ENCODE data around the gene PIGN.

PIGN gene

DNA sequence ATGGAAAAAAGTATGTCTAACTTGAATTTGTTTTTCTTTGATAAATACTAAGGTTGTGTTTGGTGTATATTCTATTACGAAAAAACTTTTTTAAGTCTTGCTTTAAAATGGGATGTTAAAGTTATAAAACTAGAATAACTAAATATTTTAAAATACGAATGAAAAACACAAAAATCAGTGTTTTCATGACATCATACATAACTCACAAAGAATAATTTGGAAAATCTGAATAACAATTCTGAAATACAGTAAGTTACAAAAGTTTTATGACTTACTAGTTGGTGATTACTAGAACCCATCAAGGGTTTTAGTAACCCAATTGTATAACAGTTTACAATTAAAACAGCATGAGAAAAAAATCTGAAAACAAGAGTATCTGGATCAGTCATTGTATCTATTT, 61.2 kb downstream of the PIGN start:
- no peak overlapping the region for H3K4me2 ChIP-seq (ENCODE audit: low read length)
- no peak overlapping the region for H4K5ac ChIP-seq (ENCODE audit: low read length)
- H3K27ac ChIP-seq (ENCODE audit: low read depth, low read length), result no peak overlapping the region
- H3K56ac ChIP-seq (ENCODE audit: low read length), result no peak overlapping the region
- H3K9ac ChIP-seq (ENCODE audit: low read length), result no peak overlapping the region
- no peaks in the 10 kb centered on the region for H3K4me1 ChIP-seq (ENCODE audit: control insufficient read depth, low read depth, low read length)
- no peak overlapping the region for H3K23ac ChIP-seq (ENCODE audit: low read length)
- no peak overlapping the region for H2BK15ac ChIP-seq (replicated peaks; ENCODE audit: low read depth)
- H3K18ac ChIP-seq (ENCODE audit: low read length), result no peak overlapping the region
- no peak overlapping the region for H2BK120ac ChIP-seq (ENCODE audit: low read depth, low read length)
- no CpG with 5 or more reads among the region's 2 CpGs for WGBS (ENCODE audit: extremely low coverage, insufficient coverage, low lambda C conversion rate)
- no peaks in the 10 kb centered on the region for H3K36me3 ChIP-seq (ENCODE audit: control insufficient read depth, insufficient read depth, low read length)
- no peaks in the 10 kb centered on the region for H3K79me2 ChIP-seq (ENCODE audit: control insufficient read depth, insufficient read depth, low read length)
- no peaks in the 10 kb centered on the region for H3K79me1 ChIP-seq (ENCODE audit: low read length)
- no peaks in the 10 kb centered on the region for H3K27me3 ChIP-seq (ENCODE audit: insufficient read depth, low read length, poor library complexity)
- DNase-seq, result no peak
- no peak overlapping the region for H4K8ac ChIP-seq (ENCODE audit: low read depth, low read length)
- H3K4ac ChIP-seq (ENCODE audit: low read depth, low read length), result no peak overlapping the region
- no peak overlapping the region for H3K4me3 ChIP-seq (ENCODE audit: low read length)
- H2BK5ac ChIP-seq (ENCODE audit: low read length), result no peak overlapping the region
- H2AK5ac ChIP-seq (ENCODE audit: low read length), result no peak overlapping the region

DNA sequence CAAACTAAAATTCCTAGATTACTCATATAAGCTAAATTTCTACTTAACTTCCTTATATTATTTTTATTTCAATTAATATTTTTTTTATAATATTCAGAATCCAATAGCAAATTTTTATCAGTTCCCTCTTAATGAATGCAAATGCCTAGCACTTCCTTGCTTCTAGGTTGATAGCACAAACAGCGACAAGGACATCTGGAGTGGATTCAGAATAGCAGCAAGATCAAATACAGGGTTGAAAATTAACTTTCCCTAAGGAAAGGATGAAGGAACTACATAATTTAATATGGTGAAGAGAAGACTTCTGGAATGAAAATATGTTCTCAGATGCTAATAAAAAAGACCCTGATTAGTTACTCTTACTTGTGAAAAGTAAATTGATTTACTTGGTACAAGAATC, 64.5 kb downstream of the PIGN start:
- Histone ChIP-seq H4K8ac (ENCODE audit: low read depth, low read length) (no peak overlapping the region), H3K18ac (ENCODE audit: low read length) (no peak overlapping the region), H3K56ac (ENCODE audit: low read length) (no peak overlapping the region), H3K79me2 (ENCODE audit: control insufficient read depth, insufficient read depth, low read length) (no peaks in the 10 kb centered on the region), H3K27ac (ENCODE audit: low read depth, low read length) (no peak overlapping the region), H3K9ac (ENCODE audit: low read length) (no peak overlapping the region), H2AK5ac (ENCODE audit: low read length) (no peak overlapping the region), H3K23ac (ENCODE audit: low read length) (no peak overlapping the region), H4K5ac (ENCODE audit: low read length) (no peak overlapping the region), H3K4me2 (ENCODE audit: low read length) (no peak overlapping the region), H3K36me3 (ENCODE audit: control insufficient read depth, insufficient read depth, low read length) (no peaks in the 10 kb centered on the region), H2BK5ac (ENCODE audit: low read length) (no peak overlapping the region), H3K4me3 (ENCODE audit: low read length) (no peak overlapping the region), H3K4me1 (ENCODE audit: control insufficient read depth, low read depth, low read length) (no peaks in the 10 kb centered on the region), H3K27me3 (ENCODE audit: insufficient read depth, low read length, poor library complexity) (no peaks in the 10 kb centered on the region), H3K79me1 (ENCODE audit: low read length) (no peaks in the 10 kb centered on the region), H3K4ac (ENCODE audit: low read depth, low read length) (no peak overlapping the region), H2BK120ac (ENCODE audit: low read depth, low read length) (no peak overlapping the region), H2BK15ac (replicated peaks; ENCODE audit: low read depth) (no peak overlapping the region)
- no peak for DNase-seq
- WGBS (ENCODE audit: extremely low coverage, insufficient coverage, low lambda C conversion rate), result no CpG with 5 or more reads among the region's 1 CpG

DNA sequence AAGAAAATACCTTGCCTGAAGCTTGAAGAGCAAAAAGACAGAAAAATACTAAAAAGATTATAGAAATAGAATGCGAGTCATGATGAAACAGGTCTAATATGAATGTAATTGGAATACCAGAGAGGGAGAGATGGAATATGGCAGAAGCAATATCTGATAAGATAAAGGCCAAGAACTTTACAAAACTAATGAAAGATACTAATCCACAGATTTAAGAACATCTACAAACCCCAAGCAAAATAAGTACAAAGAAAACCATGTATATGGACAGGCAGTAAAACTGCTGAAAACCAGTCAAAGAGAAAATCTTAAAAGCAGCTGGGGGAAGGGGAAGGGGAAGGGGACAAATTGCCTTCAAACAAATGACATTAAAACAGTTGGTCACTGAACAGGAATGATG, 67.0 kb downstream of the PIGN start:
- Histone ChIP-seq H3K18ac (ENCODE audit: low read length) (no peak overlapping the region), H3K4me3 (ENCODE audit: low read length) (no peak overlapping the region), H3K27ac (ENCODE audit: low read depth, low read length) (no peak overlapping the region), H3K79me2 (ENCODE audit: control insufficient read depth, insufficient read depth, low read length) (no peaks in the 10 kb centered on the region), H2BK5ac (ENCODE audit: low read length) (no peak overlapping the region), H3K23ac (ENCODE audit: low read length) (no peak overlapping the region), H4K5ac (ENCODE audit: low read length) (no peak overlapping the region), H3K4ac (ENCODE audit: low read depth, low read length) (no peak overlapping the region), H3K9ac (ENCODE audit: low read length) (no peak overlapping the region), H2BK120ac (ENCODE audit: low read depth, low read length) (no peak overlapping the region), H3K4me1 (ENCODE audit: control insufficient read depth, low read depth, low read length) (no peaks in the 10 kb centered on the region), H2BK15ac (replicated peaks; ENCODE audit: low read depth) (no peak overlapping the region), H3K27me3 (ENCODE audit: insufficient read depth, low read length, poor library complexity) (no peaks in the 10 kb centered on the region), H3K4me2 (ENCODE audit: low read length) (no peak overlapping the region), H4K8ac (ENCODE audit: low read depth, low read length) (no peak overlapping the region), H3K36me3 (ENCODE audit: control insufficient read depth, insufficient read depth, low read length) (no peaks in the 10 kb centered on the region), H3K56ac (ENCODE audit: low read length) (no peak overlapping the region), H2AK5ac (ENCODE audit: low read length) (no peak overlapping the region), H3K79me1 (ENCODE audit: low read length) (no peaks in the 10 kb centered on the region)
- no CpG with 5 or more reads among the region's 1 CpG for WGBS (ENCODE audit: extremely low coverage, insufficient coverage, low lambda C conversion rate)
- DNase-seq, result no peak

DNA sequence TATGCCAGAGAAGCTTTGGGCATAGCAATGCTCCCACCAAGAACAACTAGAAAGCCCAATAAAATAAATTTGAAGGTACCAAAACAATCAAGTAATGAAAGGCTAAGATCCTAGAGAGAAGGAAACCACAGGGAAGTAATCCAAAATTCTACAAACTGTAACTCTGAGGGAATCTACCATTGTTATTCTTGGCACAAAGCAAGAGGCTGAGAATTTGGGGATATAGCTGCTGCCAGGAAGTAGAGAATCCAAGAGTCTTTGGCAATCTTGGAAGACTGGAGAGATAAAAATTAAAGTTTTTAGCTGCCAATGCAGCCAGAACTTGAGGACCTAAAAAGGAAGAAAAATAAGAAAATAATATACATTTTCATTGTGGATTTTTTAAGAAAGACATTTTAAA, 68.5 kb downstream of the PIGN start:
- Histone ChIP-seq H3K27ac (ENCODE audit: low read depth, low read length) (no peak overlapping the region), H3K56ac (ENCODE audit: low read length) (no peak overlapping the region), H4K5ac (ENCODE audit: low read length) (no peak overlapping the region), H3K27me3 (ENCODE audit: insufficient read depth, low read length, poor library complexity) (no peaks in the 10 kb centered on the region), H2AK5ac (ENCODE audit: low read length) (no peak overlapping the region), H3K4me3 (ENCODE audit: low read length) (no peak overlapping the region), H3K79me1 (ENCODE audit: low read length) (no peaks in the 10 kb centered on the region), H3K4me2 (ENCODE audit: low read length) (no peak overlapping the region), H2BK15ac (replicated peaks; ENCODE audit: low read depth) (no peak overlapping the region), H4K8ac (ENCODE audit: low read depth, low read length) (no peak overlapping the region), H3K4ac (ENCODE audit: low read depth, low read length) (no peak overlapping the region), H3K4me1 (ENCODE audit: control insufficient read depth, low read depth, low read length) (no peaks in the 10 kb centered on the region), H3K79me2 (ENCODE audit: control insufficient read depth, insufficient read depth, low read length) (no peaks in the 10 kb centered on the region), H2BK5ac (ENCODE audit: low read length) (no peak overlapping the region), H3K23ac (ENCODE audit: low read length) (no peak overlapping the region), H2BK120ac (ENCODE audit: low read depth, low read length) (no peak overlapping the region), H3K36me3 (ENCODE audit: control insufficient read depth, insufficient read depth, low read length) (no peaks in the 10 kb centered on the region), H3K18ac (ENCODE audit: low read length) (no peak overlapping the region), H3K9ac (ENCODE audit: low read length) (no peak overlapping the region)
- DNase-seq, result no peak

DNA sequence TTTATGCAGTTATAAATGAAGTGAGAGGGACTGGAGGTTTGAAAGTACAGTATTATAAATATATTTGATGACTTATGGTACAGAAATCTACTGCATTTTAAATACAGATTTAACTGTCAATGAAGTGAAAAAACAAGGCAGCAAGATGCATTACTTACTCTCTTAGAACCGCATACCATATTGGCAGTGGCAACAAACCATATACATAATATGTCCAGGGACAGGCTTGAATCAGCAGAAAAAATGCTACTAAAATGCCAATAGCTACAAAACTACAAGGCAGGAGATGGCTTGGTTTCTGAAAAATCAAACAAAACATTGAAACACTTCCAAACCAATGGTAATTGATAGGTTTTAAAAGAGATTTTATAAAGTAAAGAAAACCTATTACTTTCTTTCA, 77.2 kb downstream of the PIGN start:
- WGBS (ENCODE audit: extremely low coverage, insufficient coverage, low lambda C conversion rate), result no CpG with 5 or more reads among the region's 1 CpG
- no peaks in the 10 kb centered on the region for H3K79me1 ChIP-seq (ENCODE audit: low read length)
- H2BK15ac ChIP-seq (replicated peaks; ENCODE audit: low read depth), result no peak overlapping the region
- H3K18ac ChIP-seq (ENCODE audit: low read length), result no peak overlapping the region
- no peak overlapping the region for H3K4me2 ChIP-seq (ENCODE audit: low read length)
- no peak overlapping the region for H3K4me3 ChIP-seq (ENCODE audit: low read length)
- no peak overlapping the region for H2BK5ac ChIP-seq (ENCODE audit: low read length)
- no peak overlapping the region for H3K4ac ChIP-seq (ENCODE audit: low read depth, low read length)
- H3K27ac ChIP-seq (ENCODE audit: low read depth, low read length), result no peak overlapping the region
- no peaks in the 10 kb centered on the region for H3K79me2 ChIP-seq (ENCODE audit: control insufficient read depth, insufficient read depth, low read length)
- no peaks in the 10 kb centered on the region for H3K36me3 ChIP-seq (ENCODE audit: control insufficient read depth, insufficient read depth, low read length)
- no peak overlapping the region for H3K56ac ChIP-seq (ENCODE audit: low read length)
- no peak overlapping the region for H2AK5ac ChIP-seq (ENCODE audit: low read length)
- no peak overlapping the region for H3K23ac ChIP-seq (ENCODE audit: low read length)
- no peaks in the 10 kb centered on the region for H3K27me3 ChIP-seq (ENCODE audit: insufficient read depth, low read length, poor library complexity)
- H3K4me1 ChIP-seq (ENCODE audit: control insufficient read depth, low read depth, low read length), result no peaks in the 10 kb centered on the region
- H4K8ac ChIP-seq (ENCODE audit: low read depth, low read length), result no peak overlapping the region
- H3K9ac ChIP-seq (ENCODE audit: low read length), result no peak overlapping the region
- no peak overlapping the region for H2BK120ac ChIP-seq (ENCODE audit: low read depth, low read length)
- no peak for DNase-seq
- H4K5ac ChIP-seq (ENCODE audit: low read length), result no peak overlapping the region

DNA sequence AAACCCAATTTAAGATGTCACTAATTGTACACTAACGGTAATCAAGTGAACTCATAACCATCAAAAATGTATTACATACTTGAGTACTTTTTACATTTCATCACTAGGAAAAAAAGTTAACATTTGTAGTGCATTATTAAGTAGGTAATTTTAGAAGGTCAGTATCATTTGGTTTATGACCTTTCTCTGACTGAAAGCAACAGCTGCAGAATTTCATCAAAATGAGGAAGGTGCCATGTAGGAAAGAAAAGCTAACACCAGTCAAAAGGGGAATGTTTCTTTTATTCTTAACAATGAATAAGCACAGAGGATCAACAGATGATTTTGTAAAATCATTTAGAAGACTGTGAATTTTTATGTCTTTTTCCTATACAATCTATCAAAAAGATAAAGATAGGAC, 79.0 kb downstream of the PIGN start:
- Histone ChIP-seq H3K23ac (ENCODE audit: low read length) (no peak overlapping the region), H3K4me2 (ENCODE audit: low read length) (no peak overlapping the region), H3K4me3 (ENCODE audit: low read length) (no peak overlapping the region), H3K79me2 (ENCODE audit: control insufficient read depth, insufficient read depth, low read length) (no peaks in the 10 kb centered on the region), H3K4me1 (ENCODE audit: control insufficient read depth, low read depth, low read length) (no peaks in the 10 kb centered on the region), H3K36me3 (ENCODE audit: control insufficient read depth, insufficient read depth, low read length) (no peaks in the 10 kb centered on the region), H3K56ac (ENCODE audit: low read length) (no peak overlapping the region), H3K27me3 (ENCODE audit: insufficient read depth, low read length, poor library complexity) (no peaks in the 10 kb centered on the region), H3K4ac (ENCODE audit: low read depth, low read length) (no peak overlapping the region), H2BK5ac (ENCODE audit: low read length) (no peak overlapping the region), H3K18ac (ENCODE audit: low read length) (no peak overlapping the region), H3K9ac (ENCODE audit: low read length) (no peak overlapping the region), H3K79me1 (ENCODE audit: low read length) (no peaks in the 10 kb centered on the region), H2AK5ac (ENCODE audit: low read length) (no peak overlapping the region), H2BK120ac (ENCODE audit: low read depth, low read length) (no peak overlapping the region), H4K5ac (ENCODE audit: low read length) (no peak overlapping the region), H2BK15ac (replicated peaks; ENCODE audit: low read depth) (no peak overlapping the region), H4K8ac (ENCODE audit: low read depth, low read length) (no peak overlapping the region), H3K27ac (ENCODE audit: low read depth, low read length) (no peak overlapping the region)
- no peak for DNase-seq
- WGBS (ENCODE audit: extremely low coverage, insufficient coverage, low lambda C conversion rate), result no CpG with 5 or more reads among the region's 1 CpG
